Panc1 (cell line): ENCODE measurements around the gene LCN1.

Experiments
- CTCF ChIP-seq: fragments of 450-650 bp; IDR thresholded peaks from 2 replicates; pipeline ENCODE4 v1.5.1; 2017; ENCODE audit warnings: mild to moderate bottlenecking
- POLR2AphosphoS5 ChIP-seq: IDR thresholded peaks from 2 replicates; pipeline ENCODE4 v1.6.1; 2012; ENCODE audit warnings: mild to moderate bottlenecking, low read depth, low read length, moderate library complexity
- REST ChIP-seq, 2 experiments: IDR thresholded peaks; 2 replicates each; pipeline ENCODE4 v1.6.1; 2011 to 2012; ENCODE audit warnings: low read depth in 2 of 2, control low read depth in 1 of 2, low read length in 1 of 2, mild to moderate bottlenecking in 1 of 2, moderate library complexity in 1 of 2; ENCODE audit not compliant: insufficient read depth in 1 of 2
- TCF7L2 ChIP-seq: IDR thresholded peaks from 2 replicates; pipeline ENCODE4 v1.6.1; 2011; ENCODE audit warnings: mild to moderate bottlenecking, low read depth, low read length, inconsistent platforms

DNA sequence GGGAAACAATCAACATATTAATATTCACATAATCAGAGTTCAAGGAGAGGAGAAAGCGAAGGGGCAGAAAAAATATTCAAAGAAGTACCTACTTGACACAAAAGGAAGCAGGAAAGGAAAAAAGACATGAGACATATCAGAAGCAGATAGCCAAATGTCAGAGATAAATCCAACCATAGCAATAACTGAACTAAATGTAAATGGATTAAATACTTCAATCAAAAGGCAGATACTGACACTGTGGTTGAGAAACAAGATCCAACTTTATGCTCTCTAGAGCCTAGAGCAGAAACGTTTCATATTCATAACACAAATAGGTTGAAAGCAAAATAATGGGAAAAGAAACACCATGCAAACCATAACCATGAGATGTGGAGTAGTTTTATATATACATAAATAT, 11.8 kb upstream of the LCN1 start:
- TF ChIP-seq POLR2AphosphoS5 (no peak), CTCF (no peak), TCF7L2 (no peak), REST (IDR thresholded peaks at IDR 0.05; ENCODE audit: insufficient read depth in 1 of 2, low read depth in 2 of 2, low read length in 1 of 2) (no peak)
